Heart left ventricle (tissue), 16 donors: Measurements from ENCODE around the gene PARP1. TPM values are rescaled to one million over a fixed set of nuclear protein-coding genes. Genes with fewer than 3 reads are reported as not detected.

Experiments
- ATAC-seq, 4 donors: fragments of 200-7000 bp; cut with Tn5 transposase; one replicate each; pipeline ENCODE4 v1.9.1; 2020 to 2022; ENCODE audit warnings: moderate library complexity in 4 of 4, mild to moderate bottlenecking in 3 of 4, moderate number of reproducible peaks in 1 of 4
- DNase-seq, 5 donors: peaks; one replicate each; pipeline ENCODE4 v3.0.0-alpha.2; 2020
- H3K27ac ChIP-seq, 12 donors: fragments of 200-600 bp; sonication (generic) in 4 of 12; one replicate each; pipeline versions ENCODE4 v1.5.0 to v1.8.0; 2016 to 2022; ENCODE audit warnings: mild to moderate bottlenecking in 2 of 12
- H3K27me3 ChIP-seq, 9 donors: fragments of 200-600 bp; sonication (generic) in 2 of 9; one replicate each; pipeline versions ENCODE4 v1.5.1 to v1.8.0; 2016 to 2022; ENCODE audit warnings: mild to moderate bottlenecking in 3 of 9
- H3K36me3 ChIP-seq, 9 donors: fragments of 200-600 bp; sonication (generic) in 2 of 9; one replicate each; pipeline versions ENCODE4 v1.5.0 to v1.8.0; 2018 to 2022; ENCODE audit warnings: mild to moderate bottlenecking in 2 of 9
- H3K4me1 ChIP-seq, 12 donors: fragments of 200-600 bp; sonication (generic) in 4 of 12; one replicate each; pipeline versions ENCODE4 v1.5.0 to v1.8.0; 2016 to 2022; ENCODE audit warnings: mild to moderate bottlenecking in 3 of 12
- H3K4me3 ChIP-seq, 12 donors: fragments of 200-600 bp; sonication (generic) in 4 of 12; one replicate each; pipeline versions ENCODE4 v1.5.0 to v1.8.0; 2017 to 2022; ENCODE audit warnings: mild to moderate bottlenecking in 9 of 12, moderate library complexity in 4 of 12
- H3K9me3 ChIP-seq, 12 donors: fragments of 200-600 bp; sonication (generic) in 4 of 12; one replicate each; pipeline versions ENCODE4 v1.5.0 to v1.8.0; 2016 to 2022; ENCODE audit warnings: mild to moderate bottlenecking in 1 of 12
- POLR2A ChIP-seq, 2 donors: fragments of 450-650 bp; IDR thresholded peaks; one replicate each; pipeline ENCODE4 v1.6.1; 2017; ENCODE audit warnings: antibody characterized with exemption in 2 of 2, mild to moderate bottlenecking in 2 of 2, moderate library complexity in 2 of 2
- WGBS, 4 donors: extraction: QIAGEN DNeasy Blood & Tissue Kit in 2 of 4; methylation state at CpG; one replicate each; pipeline versions ENCODE4 v1.1.5 to v1.1.7; 2013 to 2018; 5-methylcytosine and 5-hydroxymethylcytosine counted together
- intact Hi-C, 10 donors: fragments of 100-400 bp; cut with DNase I; formaldehyde crosslinking; loops; one replicate each; pipeline versions ENCODE4 v1.11.1 to v1.14.2; 2022
- polyA plus RNA-seq, 2 donors: library from polyadenylated mRNA; stranded (reverse); fragments of 200-250 nt; gene quantifications; one replicate each; pipeline ENCODE4 v1.2.3, GENCODE V29; 2013
- total RNA-seq, 9 donors: library from RNA; depleted of rRNA in 2 of 9; stranded (reverse); fragments of >200 nt in 2 of 9; fragmentation: NEBNext Ultra II Directional in 3 of 9; extraction: Animal tissue kit (Norgen Biotek cat#: 25700) in 3 of 9; gene quantifications; one replicate each; pipeline versions ENCODE4 v1.1.0 to v1.2.4, GENCODE V29; 2016 to 2023
- TF ChIP-seq, protein P1 (sequence below), 12 donors: fragments of 200-600 bp; sonication (generic) in 4 of 12; IDR thresholded peaks; one replicate each; pipeline versions ENCODE4 v1.5.0 to v1.8.0; 2018 to 2022; ENCODE audit warnings: antibody characterized with exemption in 12 of 12, mild to moderate bottlenecking in 5 of 12
- donor health status: ischemic (EF 13 %, LVEDD 7.1; RV severe dilation, severe dysfunction).
- donor health status: healthy with polysubstance abuse.
- donor health status: DM: no; HTN: yes; CAD: no.
- donor health status: DM: no; HTN: no; CAD: no.
- donor health status: ischemic (EF 25% LVEDD 6.9; RV normal size, moderate dysfunction).
- donor health status: ischemic (EF 25% LVEDD 5.7; RV mildly dilated, moderate dysfunction).
- donor health status: healthy.
- donor health status: DM: yes; HTN: yes; CAD: no.
- donor health status: ischemic (EF 35%, LVEDD 5.7; RV mildly dilated, moderate dysfunction).
- donor health status: nonischemic (EF 11% LVEDD 7.7; RV severe dilation, severe dysfunction).
- donor health status: DM: yes; HTN: yes; CAD: no.
- donor health status: PGD.
- donor health status: ischemic (EF 29% LVEDD 5.4; RV normal size, mild dysfunction).
- donor health status: nonischemic (EF 23%, LVEDD 6.1; RV moderate dilation, normal function).

Gene PARP1
- total and polyA plus RNA-seq, 11 donors = 50.4 to 168 (median 111) TPM

GRCh38 chr1:226337276-226337875 is 70.5 kb downstream of the PARP1 start:
- ATAC-seq = no peak
- Histone ChIP-seq H3K36me3 (no peaks in the 10 kb centered on the region), H3K4me1 (no peaks in the 10 kb centered on the region), H3K27me3 (no peaks in the 10 kb centered on the region), H3K27ac (no peak overlapping the region), H3K9me3 (no peaks in the 10 kb centered on the region), H3K4me3 (no peak overlapping the region)
- 70 to 76% (median 73%) methylated on average over 8 of the region's 8 CpGs for WGBS, 4 donors
- no peak for TF ChIP-seq POLR2A (IDR thresholded peaks at IDR 0.05)
- TF ChIP-seq, protein P1, sequence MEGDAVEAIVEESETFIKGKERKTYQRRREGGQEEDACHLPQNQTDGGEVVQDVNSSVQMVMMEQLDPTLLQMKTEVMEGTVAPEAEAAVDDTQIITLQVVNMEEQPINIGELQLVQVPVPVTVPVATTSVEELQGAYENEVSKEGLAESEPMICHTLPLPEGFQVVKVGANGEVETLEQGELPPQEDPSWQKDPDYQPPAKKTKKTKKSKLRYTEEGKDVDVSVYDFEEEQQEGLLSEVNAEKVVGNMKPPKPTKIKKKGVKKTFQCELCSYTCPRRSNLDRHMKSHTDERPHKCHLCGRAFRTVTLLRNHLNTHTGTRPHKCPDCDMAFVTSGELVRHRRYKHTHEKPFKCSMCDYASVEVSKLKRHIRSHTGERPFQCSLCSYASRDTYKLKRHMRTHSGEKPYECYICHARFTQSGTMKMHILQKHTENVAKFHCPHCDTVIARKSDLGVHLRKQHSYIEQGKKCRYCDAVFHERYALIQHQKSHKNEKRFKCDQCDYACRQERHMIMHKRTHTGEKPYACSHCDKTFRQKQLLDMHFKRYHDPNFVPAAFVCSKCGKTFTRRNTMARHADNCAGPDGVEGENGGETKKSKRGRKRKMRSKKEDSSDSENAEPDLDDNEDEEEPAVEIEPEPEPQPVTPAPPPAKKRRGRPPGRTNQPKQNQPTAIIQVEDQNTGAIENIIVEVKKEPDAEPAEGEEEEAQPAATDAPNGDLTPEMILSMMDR (IDR thresholded peaks at IDR 0.05) = no peak
- intact Hi-C loops = loop anchor here in 6 of 10 donors (10.0 kb wide), 2 partner anchors 203 to 213 kb away; no protein-coding TSS in a partner anchor
- DNase-seq = no peak

- DNase-seq (no peak), ATAC-seq (no peak)
- H3K27me3 ChIP-seq = peaks cover 0 to 5% (median 0%) of the 10 kb centered on the region in 9 donors
- H3K9me3 ChIP-seq = no peaks in the 10 kb centered on the region
- intact Hi-C loops = loop anchor here in 6 of 10 donors (10.0 kb wide), 2 partner anchors 201 to 211 kb away; no protein-coding TSS in a partner anchor
- 55 to 82% (median 56%) methylated on average over 1 of the region's 1 CpG for WGBS, 4 donors
- no peak for TF ChIP-seq POLR2A (IDR thresholded peaks at IDR 0.05)
- TF ChIP-seq, protein P1 (IDR thresholded peaks at IDR 0.05) = no peak
- no peaks in the 10 kb centered on the region for H3K36me3 ChIP-seq
- H3K27ac ChIP-seq = no peak overlapping the region
- H3K4me1 ChIP-seq = no peaks in the 10 kb centered on the region
- no peak overlapping the region for H3K4me3 ChIP-seq
Observed at GRCh38 chr1:226335661-226336060, 72.2 kb downstream of the PARP1 start.

DNA sequence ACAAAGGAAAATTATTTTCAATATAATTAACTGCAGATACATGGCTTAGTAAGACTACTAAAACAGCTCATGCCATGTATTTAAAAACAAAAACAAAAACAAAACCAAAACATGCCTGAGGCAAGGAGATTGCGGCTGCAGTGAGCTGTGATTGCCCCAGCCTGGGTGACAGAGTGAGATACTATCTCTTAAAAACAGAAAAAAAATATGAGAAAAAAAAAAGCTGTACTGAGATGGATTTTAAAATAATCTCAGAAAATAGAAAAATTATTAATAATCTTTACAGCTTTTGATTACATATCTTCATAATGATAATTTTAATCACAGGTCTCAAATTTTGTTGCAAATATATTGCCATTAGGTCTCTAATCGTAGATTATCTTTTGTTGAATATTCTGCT is 74.9 kb downstream of the PARP1 start:
- ATAC-seq (no peak), DNase-seq (no peak)
- Histone ChIP-seq H3K27me3 (peaks cover 0 to 5% (median 0%) of the 10 kb centered on the region in 9 donors), H3K9me3 (no peaks in the 10 kb centered on the region), H3K36me3 (no peaks in the 10 kb centered on the region), H3K4me1 (no peaks in the 10 kb centered on the region), H3K4me3 (no peak overlapping the region), H3K27ac (no peak overlapping the region)
- TF ChIP-seq POLR2A (IDR thresholded peaks at IDR 0.05) = no peak
- TF ChIP-seq, protein P1 (IDR thresholded peaks at IDR 0.05) = no peak
- intact Hi-C loops = loop anchor here in 9 of 10 donors (5.0 to 10.0 kb wide), 3 partner anchors 198 to 208 kb away; no protein-coding TSS in a partner anchor
- 50 to 66% (median 57%) methylated on average over 2 of the region's 2 CpGs for WGBS, 4 donors

GRCh38 chr1:226329237-226329636 is 78.7 kb downstream of the PARP1 start:
- Histone ChIP-seq H3K9me3 (no peaks in the 10 kb centered on the region), H3K4me3 (no peak overlapping the region), H3K4me1 (no peaks in the 10 kb centered on the region), H3K27me3 (peaks cover 0 to 5% (median 0%) of the 10 kb centered on the region in 9 donors), H3K27ac (no peak overlapping the region), H3K36me3 (no peaks in the 10 kb centered on the region)
- WGBS, 4 donors = 94 to 98% (median 95%) methylated on average over 3 of the region's 3 CpGs
- ATAC-seq (no peak), DNase-seq (no peak)
- TF ChIP-seq, protein P1 (IDR thresholded peaks at IDR 0.05) = no peak
- no peak for TF ChIP-seq POLR2A (IDR thresholded peaks at IDR 0.05)
- intact Hi-C loops = no loop called here
